UCSD-AML1 (cell line): ENCODE measurements around the gene INHA.

ENCODE experiments used
- DNase-seq: peaks from one replicate; lab custom pipeline; 2025; ENCODE audit not compliant: unreplicated experiment; lab: John Stamatoyannopoulos, UW

INHA gene

GRCh38 chr2:219557791-219558785, 14.0 kb upstream of the INHA start:
- no peak for DNase-seq

- no peak for DNase-seq
These were observed 12.8 kb upstream of the INHA start for GRCh38 chr2:219559156-219559915.

GRCh38 chr2:219560037-219560892, 11.8 kb upstream of the INHA start:
- DNase-seq, result no peak

GRCh38 chr2:219560893-219561178, 11.3 kb upstream of the INHA start:
- no peak for DNase-seq

GRCh38 chr2:219561179-219562048, 10.7 kb upstream of the INHA start:
- no peak for DNase-seq

GRCh38 chr2:219562049-219563020, 9.8 kb upstream of the INHA start:
- DNase-seq, result no peak

- DNase-seq, result no peak
These were observed 8.7 kb upstream of the INHA start for GRCh38 chr2:219563271-219563928.

GRCh38 chr2:219565130-219566080, 6.7 kb upstream of the INHA start:
- DNase-seq, result no peak

- DNase-seq, result no peak
These were observed 5.5 kb upstream of the INHA start for GRCh38 chr2:219566640-219567039.

GRCh38 chr2:219567131-219567530, 5.0 kb upstream of the INHA start:
- no peak for DNase-seq

GRCh38 chr2:219567791-219568361, 4.2 kb upstream of the INHA start:
- no peak for DNase-seq

GRCh38 chr2:219569041-219569440, 3.1 kb upstream of the INHA start:
- no peak for DNase-seq

- DNase-seq, result no peak
These were observed 2.5 kb upstream of the INHA start for GRCh38 chr2:219569635-219570034.

GRCh38 chr2:219570194-219570923, 1.8 kb upstream of the INHA start:
- DNase-seq, result peak; percentile 28

- DNase-seq, result no peak
These were observed 1.2 kb upstream of the INHA start for GRCh38 chr2:219570924-219571310.
